ENCODE measurements around the gene SNRPD3.

DNA sequence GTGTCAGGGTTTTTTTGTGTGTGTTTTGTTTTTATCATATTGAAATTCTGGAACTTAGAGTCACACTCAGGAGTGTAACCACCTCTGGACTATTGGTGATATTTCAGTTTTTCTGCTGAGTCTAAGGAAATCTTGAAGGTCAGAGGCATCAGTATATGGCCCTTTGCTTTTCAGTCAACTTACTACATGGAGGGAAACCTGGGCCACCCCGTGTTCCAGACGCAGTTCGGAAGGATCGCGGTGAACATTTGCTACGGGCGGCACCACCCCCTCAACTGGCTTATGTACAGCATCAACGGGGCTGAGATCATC, 40.8 kb upstream of the SNRPD3 start:
- TF ChIP-seq, protein P1, sequence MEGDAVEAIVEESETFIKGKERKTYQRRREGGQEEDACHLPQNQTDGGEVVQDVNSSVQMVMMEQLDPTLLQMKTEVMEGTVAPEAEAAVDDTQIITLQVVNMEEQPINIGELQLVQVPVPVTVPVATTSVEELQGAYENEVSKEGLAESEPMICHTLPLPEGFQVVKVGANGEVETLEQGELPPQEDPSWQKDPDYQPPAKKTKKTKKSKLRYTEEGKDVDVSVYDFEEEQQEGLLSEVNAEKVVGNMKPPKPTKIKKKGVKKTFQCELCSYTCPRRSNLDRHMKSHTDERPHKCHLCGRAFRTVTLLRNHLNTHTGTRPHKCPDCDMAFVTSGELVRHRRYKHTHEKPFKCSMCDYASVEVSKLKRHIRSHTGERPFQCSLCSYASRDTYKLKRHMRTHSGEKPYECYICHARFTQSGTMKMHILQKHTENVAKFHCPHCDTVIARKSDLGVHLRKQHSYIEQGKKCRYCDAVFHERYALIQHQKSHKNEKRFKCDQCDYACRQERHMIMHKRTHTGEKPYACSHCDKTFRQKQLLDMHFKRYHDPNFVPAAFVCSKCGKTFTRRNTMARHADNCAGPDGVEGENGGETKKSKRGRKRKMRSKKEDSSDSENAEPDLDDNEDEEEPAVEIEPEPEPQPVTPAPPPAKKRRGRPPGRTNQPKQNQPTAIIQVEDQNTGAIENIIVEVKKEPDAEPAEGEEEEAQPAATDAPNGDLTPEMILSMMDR (conservative IDR thresholded peaks at IDR 0.05; ENCODE audit: low read length): no peak
- TF ChIP-seq EZH2phosphoT487 (IDR thresholded peaks at IDR 0.05; ENCODE audit: borderline replicate concordance): no peak

Measured in Loucy (cell line).